H9 (cell line): ENCODE measurements around the gene SPATA6L. TPM values are rescaled to one million over a fixed set of nuclear protein-coding genes. Genes with fewer than 3 reads are reported as not detected.

Experiments
- DNase-seq: peaks from one replicate; pipeline ENCODE4 v3.0.0-alpha.2; 2017
- H2AFZ ChIP-seq: one replicate; pipeline ENCODE4 v1.6.1; 2013; ENCODE audit warnings: mild to moderate bottlenecking, low read length, control low read depth, moderate library complexity
- H2AK5ac ChIP-seq: 2 replicates; pipeline ENCODE4 v1.6.1; 2013; ENCODE audit warnings: low read length, control low read depth, mixed read lengths; ENCODE audit not compliant: insufficient read length
- H2BK120ac ChIP-seq: one replicate; pipeline ENCODE4 v1.6.1; 2013; ENCODE audit warnings: low read depth, mild to moderate bottlenecking, low read length, control low read depth, inconsistent platforms; ENCODE audit not compliant: poor library complexity, severe bottlenecking
- H2BK12ac ChIP-seq: 2 replicates; pipeline ENCODE4 v1.6.1; 2013; ENCODE audit warnings: low read length, control low read depth, mixed read lengths, low read depth; ENCODE audit not compliant: insufficient read length
- H2BK15ac ChIP-seq: 2 replicates; pipeline ENCODE4 v1.6.1; 2013; ENCODE audit warnings: low read depth, low read length, control low read depth
- H2BK20ac ChIP-seq: one replicate; pipeline ENCODE4 v1.6.1; 2013; ENCODE audit warnings: low read depth, mild to moderate bottlenecking, low read length, control low read depth, inconsistent platforms; ENCODE audit not compliant: poor library complexity, severe bottlenecking
- H2BK5ac ChIP-seq: 2 replicates; pipeline ENCODE4 v1.6.1; 2013; ENCODE audit warnings: low read length, control low read depth, mixed read lengths; ENCODE audit not compliant: insufficient read length
- H3K14ac ChIP-seq: 2 replicates; pipeline ENCODE4 v1.6.1; 2013; ENCODE audit warnings: low read length, control low read depth; ENCODE audit not compliant: insufficient read depth
- H3K18ac ChIP-seq: 2 replicates; pipeline ENCODE4 v1.6.1; 2013; ENCODE audit warnings: low read depth, mild to moderate bottlenecking, mixed read lengths, low read length, control low read depth; ENCODE audit not compliant: insufficient read length
- H3K23ac ChIP-seq: 2 replicates; pipeline ENCODE4 v1.6.1; 2013; ENCODE audit warnings: low read length, control low read depth, mixed read lengths, low read depth; ENCODE audit not compliant: insufficient read length
- H3K23me2 ChIP-seq: 2 replicates; pipeline ENCODE4 v1.6.1; 2013; ENCODE audit warnings: low read depth, mild to moderate bottlenecking, mixed read lengths, low read length, control low read depth; ENCODE audit not compliant: insufficient read length, poor library complexity, severe bottlenecking
- H3K27ac ChIP-seq: 2 replicates; pipeline ENCODE4 v1.5.1; 2013; ENCODE audit warnings: low read length, control low read depth, mixed read lengths, low read depth; ENCODE audit not compliant: insufficient read length
- H3K27me3 ChIP-seq: 2 replicates; pipeline ENCODE4 v1.6.1; 2013; ENCODE audit warnings: low read length, control low read depth, inconsistent platforms; ENCODE audit not compliant: insufficient read depth
- H3K4ac ChIP-seq: 2 replicates; pipeline ENCODE4 v1.6.1; 2013; ENCODE audit warnings: low read depth, mild to moderate bottlenecking, control low read depth, inconsistent platforms, low read length, moderate library complexity
- H3K4me1 ChIP-seq: 2 replicates; pipeline ENCODE4 v1.6.1; 2013; ENCODE audit warnings: low read length, control low read depth, inconsistent platforms; ENCODE audit not compliant: insufficient read depth
- H3K4me2 ChIP-seq: 2 replicates; pipeline ENCODE4 v1.6.1; 2013; ENCODE audit warnings: low read length, control low read depth, mixed read lengths; ENCODE audit not compliant: insufficient read length, insufficient read depth
- H3K56ac ChIP-seq: 2 replicates; pipeline ENCODE4 v1.6.1; 2013; ENCODE audit warnings: low read depth, mild to moderate bottlenecking, mixed read lengths, low read length, control low read depth; ENCODE audit not compliant: insufficient read length
- H3K79me1 ChIP-seq: 2 replicates; pipeline ENCODE4 v1.6.1; 2013; ENCODE audit warnings: low read depth, mild to moderate bottlenecking, moderate library complexity, low read length, control low read depth, inconsistent platforms; ENCODE audit not compliant: insufficient read depth, poor library complexity, severe bottlenecking
- H3K79me2 ChIP-seq: 2 replicates; pipeline ENCODE4 v1.6.1; 2013; ENCODE audit warnings: low read length, control low read depth, inconsistent platforms; ENCODE audit not compliant: insufficient read depth
- H3K9ac ChIP-seq: 2 replicates; pipeline ENCODE4 v1.6.1; 2013; ENCODE audit warnings: low read length, control low read depth, mixed read lengths; ENCODE audit not compliant: insufficient read length; ENCODE audit errors: extremely low read depth
- H3K9me3 ChIP-seq: one replicate; pipeline ENCODE4 v1.6.1; 2013; ENCODE audit warnings: low read depth, low read length, inconsistent platforms; ENCODE audit not compliant: control insufficient read depth
- H3T11ph ChIP-seq: one replicate; pipeline ENCODE4 v1.6.1; 2013; ENCODE audit warnings: mild to moderate bottlenecking, low read length, control low read depth, inconsistent platforms
- H4K20me1 ChIP-seq: one replicate; pipeline ENCODE4 v1.6.1; 2013; ENCODE audit not compliant: control insufficient read depth, insufficient read length, insufficient read depth
- H4K5ac ChIP-seq: 2 replicates; pipeline ENCODE4 v1.6.1; 2013; ENCODE audit warnings: low read depth, mild to moderate bottlenecking, mixed read lengths, low read length, control low read depth; ENCODE audit not compliant: insufficient read length
- H4K8ac ChIP-seq: replicated peaks from 2 replicates; pipeline ENCODE4 v1.6.1; 2013; ENCODE audit warnings: low read length, control low read depth, mixed read lengths, low read depth; ENCODE audit not compliant: insufficient read length
- H4K91ac ChIP-seq: 2 replicates; pipeline ENCODE4 v1.6.1; 2013; ENCODE audit warnings: low read depth, mild to moderate bottlenecking, moderate library complexity, mixed read lengths, low read length, control low read depth; ENCODE audit not compliant: insufficient read length
- H3K27ac Mint-ChIP-seq, 3 experiments: 2 replicates in 2 of 3; 3 replicates in 1 of 3; pipeline ENCODE4 v1.8.0; 2020 to 2021; ENCODE audit warnings: mixed read lengths in 3 of 3, mild to moderate bottlenecking in 1 of 3, moderate library complexity in 1 of 3
- H3K27me3 Mint-ChIP-seq: 2 replicates; pipeline ENCODE4 v1.8.0; 2021; ENCODE audit warnings: low read depth, mild to moderate bottlenecking, moderate library complexity, mixed read lengths
- H3K36me3 Mint-ChIP-seq, 3 experiments: 2 replicates in 2 of 3; 3 replicates in 1 of 3; pipeline ENCODE4 v1.8.0; 2020 to 2021; ENCODE audit warnings: low read depth in 3 of 3, mixed read lengths in 3 of 3; ENCODE audit not compliant: insufficient read depth in 1 of 3
- H3K4me1 Mint-ChIP-seq, 2 experiments: 2 replicates each; pipeline ENCODE4 v1.8.0; 2020; ENCODE audit warnings: mixed read lengths in 2 of 2
- H3K4me3 Mint-ChIP-seq, 2 experiments: 2 replicates in 1 of 2; 3 replicates in 1 of 2; pipeline ENCODE4 v1.8.0; 2020 to 2021; ENCODE audit warnings: mild to moderate bottlenecking in 2 of 2, mixed read lengths in 2 of 2, moderate library complexity in 1 of 2
- H3K9me3 Mint-ChIP-seq, 2 experiments: 2 replicates in 1 of 2; 3 replicates in 1 of 2; pipeline ENCODE4 v1.8.0; 2020; ENCODE audit warnings: mild to moderate bottlenecking in 2 of 2, mixed read lengths in 2 of 2, moderate library complexity in 1 of 2
- CTCF ChIP-seq: fragments of 200-600 bp; sonication (generic); conservative IDR thresholded peaks from 3 replicates; pipeline ENCODE4 v1.8.0; 2021; ENCODE audit warnings: antibody characterized with exemption, mild to moderate bottlenecking
- total RNA-seq: library from RNA; stranded (reverse); gene quantifications from 2 replicates; pipeline ENCODE4 v1.2.1, GENCODE V29; 2021

Gene SPATA6L
- total RNA-seq, 1 experiment from 2014 or later = 0.87 TPM

GRCh38 chr9:4604678-4605095 lies 61.6 kb downstream of the SPATA6L start:
- Histone ChIP-seq H3K9ac (no peak overlapping the region), H2BK15ac (no peak overlapping the region), H2BK120ac (no peak overlapping the region), H3K4me2 (no peak overlapping the region), H4K8ac (no peak overlapping the region), H2AFZ (no peak overlapping the region), H2BK5ac (no peak overlapping the region), H2BK12ac (no peak overlapping the region), H4K20me1 (no peaks in the 10 kb centered on the region), H3K23me2 (no peaks in the 10 kb centered on the region), H2BK20ac (no peak overlapping the region), H3K27me3 (no peaks in the 10 kb centered on the region), H4K91ac (no peak overlapping the region), H3K9me3 (no peaks in the 10 kb centered on the region), H3K18ac (no peak overlapping the region), H3K56ac (no peak overlapping the region), H3K79me1 (no peaks in the 10 kb centered on the region), H3K4me1 (no peaks in the 10 kb centered on the region), H3K27ac (no peak overlapping the region), H4K5ac (no peak overlapping the region), H3K79me2 (no peaks in the 10 kb centered on the region), H3T11ph (no peak overlapping the region), H2AK5ac (no peak overlapping the region), H3K14ac (no peak overlapping the region), H3K23ac (no peak overlapping the region), H3K4ac (no peak overlapping the region)
- Mint-ChIP-seq H3K27me3 (peaks cover 2% of the 10 kb centered on the region; the same call in 1 of the 2 replicates), H3K4me3 (no peak overlapping the region), H3K4me1 (peaks cover 6% of the 10 kb centered on the region in 2 experiments), H3K27ac (no peak overlapping the region; a peak in 2 of 7 replicates), H3K36me3 (no peaks in the 10 kb centered on the region; a peak in 2 of 7 replicates), H3K9me3 (peaks cover 0 to 2% of the 10 kb centered on the region in 2 experiments; a peak in 2 of 5 replicates)
- peak; percentile 70 for DNase-seq
- peak; percentile 84 for TF ChIP-seq CTCF
